Common myeloid progenitor, CD34-positive (primary cell): ENCODE measurements around the gene FOXO1.

Source experiments
- CTCF ChIA-PET: fragments of 350-600 bp; sonication (Branson Sonifier 250); formaldehyde crosslinking; loops from one replicate; lab custom pipeline; 2021; ENCODE audit warnings: antibody characterized with exemption; lab: Charles Lee
- POLR2A ChIA-PET: fragments of 350-600 bp; sonication (Branson Sonifier 250); formaldehyde crosslinking; loops from one replicate; lab custom pipeline; 2021; ENCODE audit warnings: antibody characterized with exemption; lab: Charles Lee
- DNase-seq, 3 donors: peaks; one replicate each; pipeline versions ENCODE4 v3.0.0 to v3.0.0-alpha.2; 2013
- H3K27ac ChIP-seq, 2 experiments: 1 replicate in 1 of 2; 2 replicates in 1 of 2; pipeline ENCODE4 v1.7.0; 2013; ENCODE audit warnings: inconsistent platforms in 2 of 2, low read length in 2 of 2, mild to moderate bottlenecking in 2 of 2, low read depth in 1 of 2, moderate library complexity in 1 of 2; ENCODE audit not compliant: severe bottlenecking in 2 of 2, insufficient read depth in 1 of 2, poor library complexity in 1 of 2
- H3K27me3 ChIP-seq, 5 experiments: replicated peaks in 2 of 5; 1 replicate in 3 of 5; 2 replicates in 2 of 5; pipeline versions ENCODE4 v1.6.1 to v1.7.0; 2013; ENCODE audit warnings: low read length in 4 of 5, mild to moderate bottlenecking in 2 of 5, moderate library complexity in 2 of 5, inconsistent platforms in 1 of 5; ENCODE audit not compliant: insufficient read depth in 5 of 5, control insufficient read depth in 4 of 5
- H3K36me3 ChIP-seq, 4 experiments: 1 replicate in 2 of 4; 2 replicates in 2 of 4; pipeline versions ENCODE4 v1.6.1 to v1.7.0; 2013; ENCODE audit warnings: low read length in 3 of 4, control low read depth in 1 of 4, mild to moderate bottlenecking in 1 of 4; ENCODE audit not compliant: control insufficient read depth in 4 of 4, insufficient read depth in 4 of 4
- H3K4me1 ChIP-seq, 4 experiments: 1 replicate in 3 of 4; 2 replicates in 1 of 4; pipeline versions ENCODE4 v1.6.1 to v1.7.1; 2013; ENCODE audit warnings: low read length in 3 of 4, mild to moderate bottlenecking in 3 of 4, control low read depth in 1 of 4, inconsistent platforms in 1 of 4, moderate library complexity in 1 of 4; ENCODE audit not compliant: control insufficient read depth in 4 of 4, insufficient read depth in 4 of 4; ENCODE audit errors: control extremely low read depth in 1 of 4
- H3K4me3 ChIP-seq, 7 experiments: 1 replicate in 4 of 7; 2 replicates in 3 of 7; pipeline versions ENCODE4 v1.5.1 to v1.7.0; 2013; ENCODE audit warnings: mild to moderate bottlenecking in 7 of 7, low read length in 6 of 7, moderate library complexity in 6 of 7, inconsistent platforms in 2 of 7, low read depth in 2 of 7, control low read depth in 1 of 7; ENCODE audit not compliant: insufficient read depth in 4 of 7, control insufficient read depth in 1 of 7; ENCODE audit errors: extremely low read depth in 1 of 7
- H3K9me3 ChIP-seq, 5 experiments: 1 replicate in 4 of 5; 2 replicates in 1 of 5; pipeline versions ENCODE4 v1.6.1 to v1.7.1; 2013; ENCODE audit warnings: low read length in 4 of 5, mild to moderate bottlenecking in 2 of 5, inconsistent platforms in 1 of 5, low read depth in 1 of 5, moderate library complexity in 1 of 5; ENCODE audit not compliant: control insufficient read depth in 4 of 5, insufficient read depth in 2 of 5; ENCODE audit errors: control extremely low read depth in 1 of 5
- WGBS: methylation state at CpG from one replicate; pipeline ENCODE4 v1.1.5; 2013; ENCODE audit not compliant: insufficient coverage; 5-methylcytosine and 5-hydroxymethylcytosine counted together

The FOXO1 gene

DNA sequence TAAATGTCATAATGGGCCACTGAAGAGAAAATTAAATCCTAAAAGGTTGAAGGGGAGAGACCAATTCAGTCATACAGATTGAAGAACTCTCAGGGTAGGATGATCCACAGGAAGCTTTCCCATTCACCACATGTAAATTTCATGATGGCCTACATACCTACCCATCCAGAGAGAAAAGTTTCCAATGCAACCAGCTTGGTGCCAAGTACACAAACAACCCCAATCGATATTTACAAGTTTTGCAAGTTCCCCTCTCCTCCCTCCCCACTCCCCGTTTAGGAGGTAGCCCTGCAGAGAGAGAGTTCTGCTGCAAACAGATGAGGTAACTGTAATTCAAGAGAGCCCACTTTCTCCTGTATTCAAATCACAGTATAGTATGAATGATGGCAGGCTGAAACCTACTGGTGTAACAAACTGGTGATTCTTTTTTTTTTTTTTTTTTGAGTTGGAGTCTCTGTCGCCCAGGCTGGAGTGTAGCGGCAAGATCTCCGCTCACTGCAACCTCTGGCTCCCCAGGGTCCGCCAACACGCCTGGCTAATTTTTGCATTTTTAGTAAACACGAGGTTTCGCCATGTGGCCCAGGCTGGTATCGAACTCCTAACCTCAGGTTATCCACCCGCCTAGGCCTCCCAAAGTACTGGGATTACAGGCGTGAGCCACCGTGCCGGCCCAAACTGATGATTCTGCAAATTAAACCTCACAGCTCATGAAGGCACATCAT is 14.4 kb downstream of the FOXO1 start:
- Histone ChIP-seq H3K9me3 (no peaks in the 10 kb centered on the region), H3K36me3 (no peaks in the 10 kb centered on the region), H3K4me3 (no peak overlapping the region), H3K27me3 (no peaks in the 10 kb centered on the region), H3K4me1 (peaks cover 15 to 47% (median 35%) of the 10 kb centered on the region in 4 experiments), H3K27ac (no peak overlapping the region)
- DNase-seq, result no peak
- ChIA-PET POLR2A (interaction anchor here (0.7 kb wide), 1 partner anchor 87 kb away, joined by 3 read pairs; no protein-coding TSS in a partner anchor), CTCF (interaction anchor here (1.4 to 1.8 kb wide), 2 partner anchors 12 to 29 kb away, joined by 4 to 5 read pairs; no protein-coding TSS in a partner anchor)
- 92% methylated on average over 12 of the region's 14 CpGs for WGBS

DNA sequence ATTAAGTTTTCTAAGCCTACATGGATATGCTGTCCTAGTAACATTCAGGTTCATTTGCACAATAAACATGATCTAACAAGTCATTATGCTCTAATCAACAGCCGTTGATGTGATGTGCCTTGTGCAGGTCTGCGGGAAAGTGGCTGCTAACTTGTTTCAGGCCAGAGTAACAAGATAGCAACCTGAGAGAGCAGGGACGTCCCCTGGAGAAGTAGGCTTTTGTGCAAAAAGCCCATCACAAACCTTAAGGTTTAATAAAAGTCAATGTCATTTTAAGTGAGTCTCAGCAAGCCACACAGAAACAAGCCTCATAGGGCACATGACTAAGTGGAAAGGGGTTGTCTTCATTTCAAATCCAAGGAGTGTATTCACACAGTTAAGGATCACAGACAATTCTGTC is 17.6 kb downstream of the FOXO1 start:
- Histone ChIP-seq H3K9me3 (no peaks in the 10 kb centered on the region), H3K27me3 (no peaks in the 10 kb centered on the region), H3K4me1 (peaks cover 22 to 53% (median 35%) of the 10 kb centered on the region in 4 experiments), H3K27ac (no peak overlapping the region), H3K36me3 (no peaks in the 10 kb centered on the region), H3K4me3 (peak overlapping the region in 1 of 7 experiments; percentile 19)
- WGBS, result 100% methylated on average over 1 of the region's 3 CpGs
- ChIA-PET POLR2A (no interaction called here), CTCF (interaction anchor here (1.3 kb wide), 1 partner anchor 35 kb away, joined by 3 read pairs; no protein-coding TSS in a partner anchor)
- DNase-seq, result no peak

GRCh38 chr13:40648040-40648439 is 18.4 kb downstream of the FOXO1 start:
- H3K4me1 ChIP-seq, result peaks cover 14 to 45% (median 29%) of the 10 kb centered on the region in 4 experiments
- H3K27me3 ChIP-seq, result no peaks in the 10 kb centered on the region
- H3K4me3 ChIP-seq, result peak overlapping the region in 1 of 7 experiments; percentile 1
- H3K27ac ChIP-seq, result no peak overlapping the region
- ChIA-PET POLR2A (interaction anchor here (0.7 to 0.9 kb wide), 2 partner anchors 437 to 473 kb away, joined by 3 to 6 read pairs; no protein-coding TSS in a partner anchor), CTCF (interaction anchor here (1.0 to 1.3 kb wide), 4 partner anchors 9 to 35 kb away, joined by 3 to 4 read pairs (median 3); no protein-coding TSS in a partner anchor)
- 0% methylated on average over 1 of the region's 2 CpGs for WGBS
- H3K36me3 ChIP-seq, result no peaks in the 10 kb centered on the region
- no peaks in the 10 kb centered on the region for H3K9me3 ChIP-seq
- DNase-seq, result peak in 2 of 3 donors; percentile 41 to 64

DNA sequence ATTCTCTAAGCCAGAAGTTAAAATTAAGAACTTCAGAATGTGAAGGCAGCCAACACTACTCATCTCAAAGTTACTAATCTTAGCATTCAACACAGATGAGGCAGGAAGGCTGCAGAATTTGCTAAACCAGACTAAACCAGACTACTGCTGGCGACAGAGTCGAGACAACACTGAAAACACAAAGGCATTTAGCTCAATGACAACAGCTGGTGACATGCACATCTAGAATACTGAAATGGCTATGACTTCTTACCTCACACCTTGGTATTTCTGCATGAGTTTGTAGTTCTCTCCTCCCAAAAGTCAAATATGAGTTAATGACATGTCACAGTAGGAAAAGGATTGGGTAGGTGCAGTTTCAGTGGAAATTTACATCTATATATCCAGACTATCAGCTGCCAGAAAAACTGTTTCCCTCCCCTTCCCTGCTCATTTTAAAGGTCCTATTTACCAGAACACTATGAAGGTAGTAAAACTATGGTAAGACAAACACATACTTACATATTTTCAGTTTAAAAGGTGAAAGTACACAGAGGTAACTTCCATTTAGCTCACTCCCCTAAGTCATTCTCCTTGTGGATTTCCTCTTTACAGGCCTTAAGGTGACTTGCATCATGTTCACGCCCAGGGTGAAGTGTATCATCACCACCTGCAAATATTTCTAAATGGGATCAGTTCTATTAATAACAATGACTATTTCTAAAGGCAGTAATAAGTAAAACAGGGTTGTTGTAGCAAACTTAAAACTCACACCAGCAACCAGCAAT is 21.4 kb downstream of the FOXO1 start:
- no peak for DNase-seq
- H3K4me1 ChIP-seq, result peaks cover 17 to 43% (median 23%) of the 10 kb centered on the region in 4 experiments
- CTCF ChIA-PET, result interaction anchor here (1.2 kb wide), 1 partner anchor 23 kb away, joined by 3 read pairs; no protein-coding TSS in a partner anchor
- no peaks in the 10 kb centered on the region for H3K36me3 ChIP-seq
- H3K27ac ChIP-seq, result no peak overlapping the region
- WGBS, result 90% methylated on average over 2 of the region's 3 CpGs
- no peak overlapping the region for H3K4me3 ChIP-seq
- no peaks in the 10 kb centered on the region for H3K9me3 ChIP-seq
- no peaks in the 10 kb centered on the region for H3K27me3 ChIP-seq
- POLR2A ChIA-PET, result no interaction called here

DNA sequence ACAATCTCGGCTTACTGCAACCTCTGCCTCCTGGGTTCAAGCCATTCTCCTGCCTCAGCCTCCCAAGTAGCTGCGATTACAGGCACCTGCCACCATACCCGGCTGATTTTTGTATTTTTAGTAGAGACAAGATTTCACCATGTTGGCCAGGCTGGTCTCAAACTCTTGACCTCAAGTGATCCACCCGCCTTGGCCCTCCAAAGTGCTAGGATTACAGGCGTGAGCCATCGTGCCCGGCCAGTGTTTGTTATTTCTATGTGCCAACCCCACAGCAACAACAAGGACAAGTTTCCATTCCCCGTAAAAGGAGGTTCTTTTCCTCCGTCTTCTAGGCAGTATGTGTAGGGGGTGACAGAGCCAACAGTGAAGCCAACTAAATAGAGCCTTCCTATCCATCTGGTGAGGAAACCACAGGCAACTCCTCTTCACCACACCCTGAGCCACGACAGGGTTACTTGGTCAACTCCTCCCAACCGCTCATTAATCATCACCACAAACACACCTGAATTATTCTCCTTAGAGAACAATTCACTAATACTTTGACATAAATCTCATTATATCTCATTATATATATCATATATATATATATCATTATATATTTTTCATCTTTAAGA is 25.5 kb downstream of the FOXO1 start:
- Histone ChIP-seq H3K27ac (no peak overlapping the region), H3K9me3 (no peaks in the 10 kb centered on the region), H3K4me3 (peak overlapping the region in 1 of 7 experiments; percentile 17), H3K27me3 (no peaks in the 10 kb centered on the region), H3K4me1 (peaks cover 16 to 37% (median 18%) of the 10 kb centered on the region in 4 experiments), H3K36me3 (no peaks in the 10 kb centered on the region)
- 80% methylated on average over 5 of the region's 11 CpGs for WGBS
- ChIA-PET POLR2A (no interaction called here), CTCF (interaction anchor here (1.0 to 1.5 kb wide), 3 partner anchors 20 to 79 kb away, joined by 3 to 5 read pairs (median 3); no protein-coding TSS in a partner anchor)
- DNase-seq, result peak; percentile 42 to 90 (median 87)

- H3K4me3 ChIP-seq, result no peak overlapping the region
- ChIA-PET POLR2A (no interaction called here), CTCF (interaction anchor here (1.1 to 1.5 kb wide), 2 partner anchors 76 to 78 kb away, joined by 3 to 5 read pairs; no protein-coding TSS in a partner anchor)
- 95% methylated on average over 4 of the region's 6 CpGs for WGBS
- H3K27ac ChIP-seq, result no peak overlapping the region
- H3K36me3 ChIP-seq, result no peaks in the 10 kb centered on the region
- no peaks in the 10 kb centered on the region for H3K27me3 ChIP-seq
- H3K4me1 ChIP-seq, result peaks cover 16 to 36% (median 17%) of the 10 kb centered on the region in 4 experiments
- H3K9me3 ChIP-seq, result no peaks in the 10 kb centered on the region
- peak in 2 of 3 donors; percentile 61 to 63 for DNase-seq
Observed at GRCh38 chr13:40640202-40640601, 26.2 kb downstream of the FOXO1 start.
